Measurements from ENCODE around the gene SLC19A2.
"Not testable (repeated sequence)": the region's sequence is repeated elsewhere in the genome, so short reads cannot be mapped to it uniquely, and the experiment has no call there.

Gene SLC19A2

GRCh38 chr1:169485431-169486280, at the start of gene SLC19A2:
TSS of gene SLC19A2 (minus strand) at chr1:169485944. CDS start at chr1:169485766, 178 bp downstream.
- TF ChIP-seq ZNF274 (IDR thresholded peaks at IDR 0.05; ENCODE audit: low read depth, low read length), result no peak

GRCh38 chr1:169534653-169535052, 48.9 kb upstream of the SLC19A2 start:
- no peak overlapping the region for H3K4me3 ChIP-seq (ENCODE audit: low read length)
- TF ChIP-seq ZNF274 (IDR thresholded peaks at IDR 0.05; ENCODE audit: low read depth, low read length), result no peak

More at GRCh38 chr1:169485431-169486280, at the start of gene SLC19A2:
- peak within 1 kb of the TSS; percentile 88 for H3K4me3 ChIP-seq (ENCODE audit: low read length)

- not testable (repeated sequence) for H3K4me3 ChIP-seq (ENCODE audit: low read length)
These were observed 47.9 kb upstream of the SLC19A2 start for GRCh38 chr1:169533528-169534190.

GRCh38 chr1:169530448-169530847, 44.7 kb upstream of the SLC19A2 start:
- H3K4me3 ChIP-seq (ENCODE audit: low read length), result no peak overlapping the region
- TF ChIP-seq ZNF274 (IDR thresholded peaks at IDR 0.05; ENCODE audit: low read depth, low read length), result no peak

GRCh38 chr1:169529068-169529642, 43.4 kb upstream of the SLC19A2 start:
- no peak for TF ChIP-seq ZNF274 (IDR thresholded peaks at IDR 0.05; ENCODE audit: low read depth, low read length)
- H3K4me3 ChIP-seq (ENCODE audit: low read length), result no peak overlapping the region

- H3K4me3 ChIP-seq (ENCODE audit: low read length), result no peak overlapping the region
- no peak for TF ChIP-seq ZNF274 (IDR thresholded peaks at IDR 0.05; ENCODE audit: low read depth, low read length)
These were observed 42.7 kb upstream of the SLC19A2 start for GRCh38 chr1:169528215-169529067.

- TF ChIP-seq ZNF274 (IDR thresholded peaks at IDR 0.05; ENCODE audit: low read depth, low read length), result no peak
- no peak overlapping the region for H3K4me3 ChIP-seq (ENCODE audit: low read length)
These were observed 41.9 kb upstream of the SLC19A2 start for GRCh38 chr1:169527451-169528214.

- no peak overlapping the region for H3K4me3 ChIP-seq (ENCODE audit: low read length)
- no peak for TF ChIP-seq ZNF274 (IDR thresholded peaks at IDR 0.05; ENCODE audit: low read depth, low read length)
These were observed 41.3 kb upstream of the SLC19A2 start for GRCh38 chr1:169527001-169527400.

GRCh38 chr1:169526120-169526832, 40.5 kb upstream of the SLC19A2 start:
- no peak for TF ChIP-seq ZNF274 (IDR thresholded peaks at IDR 0.05; ENCODE audit: low read depth, low read length)
- H3K4me3 ChIP-seq (ENCODE audit: low read length), result no peak overlapping the region

- no peak for TF ChIP-seq ZNF274 (IDR thresholded peaks at IDR 0.05; ENCODE audit: low read depth, low read length)
These were observed 39.6 kb upstream of the SLC19A2 start for GRCh38 chr1:169525391-169525790.

GRCh38 chr1:169523904-169524303, 38.2 kb upstream of the SLC19A2 start:
- H3K4me3 ChIP-seq (ENCODE audit: low read length), result no peak overlapping the region
- no peak for TF ChIP-seq ZNF274 (IDR thresholded peaks at IDR 0.05; ENCODE audit: low read depth, low read length)

More at GRCh38 chr1:169525391-169525790, 39.6 kb upstream of the SLC19A2 start:
- H3K4me3 ChIP-seq (ENCODE audit: low read length), result no peak overlapping the region

- no peak for TF ChIP-seq ZNF274 (IDR thresholded peaks at IDR 0.05; ENCODE audit: low read depth, low read length)
- no peak overlapping the region for H3K4me3 ChIP-seq (ENCODE audit: low read length)
These were observed 35.5 kb upstream of the SLC19A2 start for GRCh38 chr1:169521226-169521625.

Measured in GM08714 (cell line).